SU-DHL-6 (cell line): ENCODE measurements around the gene PRLR.

ENCODE experiments used
- CTCF ChIP-seq: fragments of 200-600 bp; sonication (generic); IDR thresholded peaks from one replicate; pipeline ENCODE4 v1.5.1; 2017; ENCODE audit warnings: antibody characterized with exemption, mild to moderate bottlenecking, low read length, moderate library complexity; ENCODE audit not compliant: insufficient read depth, poor library complexity, severe bottlenecking
- EZH2phosphoT487 ChIP-seq: fragments of 200-600 bp; sonication (generic), shearing (Covaris generic); conservative IDR thresholded peaks from 2 replicates; pipeline ENCODE4 v1.6.1; 2018; ENCODE audit warnings: mild to moderate bottlenecking, antibody characterized with exemption, low read length, moderate library complexity, mixed read lengths

GRCh38 chr5:35026280-35026840 is 203.9 kb downstream of the PRLR start:
- TF ChIP-seq CTCF = no peak
- no peak for TF ChIP-seq EZH2phosphoT487
